Small intestine (tissue), 7 donors: ENCODE results near the gene TLR6. TPM values are rescaled to one million over a fixed set of nuclear protein-coding genes. Genes with fewer than 3 reads are reported as not detected.

Experiments used
- DNase-seq, 2 donors: peaks; one replicate each; pipeline versions ENCODE4 v3.0.0 to v3.0.0-alpha.2; 2013
- FAIRE-seq: peaks from 2 replicates; lab custom pipeline; 2012; peaks lifted over from hg19 to GRCh38; lab: Jason Lieb, UNC
- H3K27ac ChIP-seq, 3 donors: one replicate each; pipeline ENCODE4 v1.5.1; 2013; ENCODE audit warnings: low read length in 2 of 3, mild to moderate bottlenecking in 2 of 3, control low read depth in 1 of 3, inconsistent platforms in 1 of 3, low read depth in 1 of 3, moderate library complexity in 1 of 3
- H3K27me3 ChIP-seq, 3 donors: one replicate each; pipeline ENCODE4 v1.6.1; 2013; ENCODE audit warnings: low read length in 3 of 3, inconsistent platforms in 1 of 3; ENCODE audit not compliant: control insufficient read depth in 3 of 3, insufficient read depth in 3 of 3
- H3K36me3 ChIP-seq, 3 donors: one replicate each; pipeline ENCODE4 v1.6.1; 2013; ENCODE audit warnings: low read length in 3 of 3, inconsistent platforms in 1 of 3, low read depth in 1 of 3, mild to moderate bottlenecking in 1 of 3, moderate library complexity in 1 of 3; ENCODE audit not compliant: control insufficient read depth in 3 of 3, insufficient read depth in 2 of 3
- H3K4me1 ChIP-seq, 3 donors: one replicate each; pipeline ENCODE4 v1.6.1; 2013; ENCODE audit warnings: low read length in 2 of 3, inconsistent platforms in 1 of 3, low read depth in 1 of 3, mild to moderate bottlenecking in 1 of 3, moderate library complexity in 1 of 3; ENCODE audit not compliant: control insufficient read depth in 3 of 3, insufficient read depth in 2 of 3
- H3K4me3 ChIP-seq, 3 donors: one replicate each; pipeline ENCODE4 v1.5.1; 2013; ENCODE audit warnings: low read length in 3 of 3, control low read depth in 1 of 3, inconsistent platforms in 1 of 3, low read depth in 1 of 3, mild to moderate bottlenecking in 1 of 3, moderate library complexity in 1 of 3
- H3K9me3 ChIP-seq, 2 donors: one replicate each; pipeline ENCODE4 v1.6.1; 2013; ENCODE audit warnings: low read depth in 1 of 2, low read length in 1 of 2; ENCODE audit not compliant: control insufficient read depth in 2 of 2, insufficient read depth in 1 of 2
- WGBS, 3 donors: extraction: QIAGEN DNeasy Blood & Tissue Kit; methylation state at CpG; one replicate each; pipeline ENCODE4 v1.1.7; 2013; 5-methylcytosine and 5-hydroxymethylcytosine counted together
- polyA plus RNA-seq, 4 donors: library from polyadenylated mRNA; stranded (reverse) in 3 of 4; unstranded in 1 of 4; fragments of 200-250 nt in 3 of 4; fragments of 120-200 nt in 1 of 4; gene quantifications; one replicate each; pipeline versions ENCODE4 v1.2.1 to v1.2.3, GENCODE V29; 2013
- donor health status: healthy with polysubstance abuse.
- donor health status: control.
- donor health status: control.
- donor health status: Bipolar disorder and iron deficiency.
- donor health status: healthy.

TLR6 gene
- polyA plus RNA-seq, 4 donors = under 0.01 to 1.3 (median 0.37) TPM

DNA sequence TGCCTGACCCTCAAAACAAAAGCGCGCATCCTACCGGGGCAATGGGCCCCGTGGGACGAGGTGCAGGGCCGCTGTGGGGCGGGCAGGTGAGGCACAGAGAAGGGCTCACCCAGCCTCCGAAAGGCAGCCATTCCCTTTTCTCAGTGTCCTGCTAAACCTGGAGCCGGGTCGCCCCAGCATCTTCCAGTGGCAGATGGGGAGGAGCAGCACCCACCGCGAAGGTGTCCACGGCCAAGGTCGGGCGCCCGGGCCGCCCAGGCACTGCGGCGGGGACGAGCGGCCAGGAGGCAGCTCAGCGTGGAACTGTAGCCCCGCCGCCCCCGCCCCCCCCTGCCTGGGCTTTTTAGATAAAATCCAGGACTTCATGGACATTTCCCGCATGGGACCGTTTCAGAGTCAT lies 32.9 kb downstream of the TLR6 start:
- WGBS, 3 donors = 95 to 96% (median 95%) methylated on average over 26 to 27 of the region's 27 CpGs
- no peak for FAIRE-seq
- no peak for DNase-seq
- Histone ChIP-seq H3K4me1 (peaks cover 0 to 2% (median 0%) of the 10 kb centered on the region in 3 donors), H3K4me3 (no peak overlapping the region), H3K36me3 (no peaks in the 10 kb centered on the region), H3K9me3 (peaks cover 0 to 5% of the 10 kb centered on the region in 2 donors), H3K27me3 (no peaks in the 10 kb centered on the region), H3K27ac (no peak overlapping the region)

DNA sequence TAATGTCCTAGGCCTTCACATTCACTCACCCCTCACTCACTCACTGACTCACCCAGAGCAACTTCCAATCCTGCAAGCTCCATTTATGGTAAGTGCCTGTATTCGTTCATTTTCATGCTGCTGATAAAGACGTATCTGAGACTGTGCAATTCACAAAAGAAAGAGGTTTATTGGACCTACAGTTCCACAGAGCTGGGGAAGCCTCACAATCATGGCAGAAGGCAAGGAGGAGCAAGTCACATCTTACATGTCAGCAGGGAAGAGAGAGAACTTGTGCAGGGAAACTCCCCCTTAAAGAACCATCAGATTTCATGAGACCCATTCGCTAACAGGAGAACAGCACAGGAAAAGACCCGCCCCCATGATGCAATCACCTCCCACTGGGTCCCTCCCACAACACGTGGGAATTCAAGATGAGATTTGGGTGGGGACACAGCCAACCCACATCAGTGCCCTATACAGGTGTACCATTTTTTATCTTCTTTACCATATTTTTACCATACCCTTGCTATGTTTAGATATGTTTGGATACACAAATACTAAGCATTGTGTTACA lies 33.8 kb downstream of the TLR6 start:
- H3K27ac ChIP-seq = no peak overlapping the region
- no peak overlapping the region for H3K4me3 ChIP-seq
- H3K9me3 ChIP-seq = peaks cover 0 to 5% of the 10 kb centered on the region in 2 donors
- 84 to 89% (median 88%) methylated on average over 5 of the region's 5 CpGs for WGBS, 3 donors
- no peaks in the 10 kb centered on the region for H3K36me3 ChIP-seq
- no peaks in the 10 kb centered on the region for H3K27me3 ChIP-seq
- FAIRE-seq (no peak), DNase-seq (no peak)
- H3K4me1 ChIP-seq = peaks cover 0 to 2% (median 0%) of the 10 kb centered on the region in 3 donors

DNA sequence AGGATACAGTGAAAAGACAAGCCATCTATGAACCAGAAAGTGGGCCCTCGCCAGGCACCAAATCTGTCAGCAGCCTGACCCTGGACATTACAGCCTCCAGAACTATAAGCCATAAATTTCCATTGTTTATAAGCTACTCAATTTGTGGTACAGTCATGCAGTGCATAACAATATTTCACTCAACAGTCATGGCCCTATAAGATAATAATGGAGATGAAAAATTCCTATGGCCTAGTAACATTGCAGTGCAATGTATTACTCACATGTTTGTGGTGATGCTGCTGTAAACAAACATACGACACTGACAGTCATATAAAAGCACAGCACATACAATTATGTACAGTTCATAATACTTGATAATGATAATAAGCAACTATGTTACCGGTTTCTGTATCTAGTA lies 34.9 kb downstream of the TLR6 start:
- H3K4me3 ChIP-seq = no peak overlapping the region
- no peak overlapping the region for H3K27ac ChIP-seq
- H3K4me1 ChIP-seq = peaks cover 0 to 2% (median 0%) of the 10 kb centered on the region in 3 donors
- H3K36me3 ChIP-seq = no peaks in the 10 kb centered on the region
- peaks cover 0 to 5% of the 10 kb centered on the region in 2 donors for H3K9me3 ChIP-seq
- DNase-seq (no peak), FAIRE-seq (no peak)
- H3K27me3 ChIP-seq = no peaks in the 10 kb centered on the region
- 88 to 95% (median 92%) methylated on average over 3 of the region's 3 CpGs for WGBS, 3 donors

DNA sequence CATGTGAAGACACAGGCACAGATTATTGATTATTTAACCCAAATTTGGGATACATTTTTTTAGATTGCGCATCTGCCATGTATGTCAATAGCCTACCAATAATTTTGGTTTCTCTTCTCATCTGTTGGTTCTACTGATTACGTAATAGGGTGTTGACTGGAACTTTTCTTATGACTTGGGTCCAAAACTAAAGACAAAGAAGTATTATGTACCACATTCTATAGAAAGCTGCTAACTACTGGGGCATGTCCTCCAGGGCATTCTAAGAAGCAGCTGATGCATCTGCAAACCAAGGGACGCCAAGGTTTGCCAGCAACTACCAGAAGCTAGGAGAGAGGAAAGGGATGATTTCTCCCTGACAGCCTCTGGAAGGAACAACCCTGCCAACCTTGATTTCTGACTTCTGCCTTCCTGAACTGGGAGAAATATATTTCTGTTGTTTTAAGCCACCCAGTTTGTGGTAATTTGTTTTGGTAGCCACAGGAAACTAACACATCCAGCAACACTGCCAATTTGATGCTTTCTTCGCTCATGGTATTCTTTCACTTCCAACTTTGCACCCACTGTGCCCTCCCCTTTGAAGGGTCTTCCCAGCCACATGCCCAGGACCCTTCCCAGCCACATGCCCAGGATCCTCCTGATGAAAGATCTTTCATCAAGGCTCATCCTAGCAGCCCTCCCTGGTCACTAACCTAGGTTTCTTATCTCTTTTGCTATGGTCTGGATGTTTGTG lies 36.1 kb downstream of the TLR6 start:
- DNase-seq (no peak), FAIRE-seq (no peak)
- H3K36me3 ChIP-seq = no peaks in the 10 kb centered on the region
- peaks cover 0 to 2% (median 0%) of the 10 kb centered on the region in 3 donors for H3K4me1 ChIP-seq
- no peak overlapping the region for H3K4me3 ChIP-seq
- no peaks in the 10 kb centered on the region for H3K27me3 ChIP-seq
- no peak overlapping the region for H3K27ac ChIP-seq
- 80 to 85% (median 85%) methylated on average over 4 of the region's 4 CpGs for WGBS, 3 donors
- peaks cover 0 to 6% of the 10 kb centered on the region in 2 donors for H3K9me3 ChIP-seq

DNA sequence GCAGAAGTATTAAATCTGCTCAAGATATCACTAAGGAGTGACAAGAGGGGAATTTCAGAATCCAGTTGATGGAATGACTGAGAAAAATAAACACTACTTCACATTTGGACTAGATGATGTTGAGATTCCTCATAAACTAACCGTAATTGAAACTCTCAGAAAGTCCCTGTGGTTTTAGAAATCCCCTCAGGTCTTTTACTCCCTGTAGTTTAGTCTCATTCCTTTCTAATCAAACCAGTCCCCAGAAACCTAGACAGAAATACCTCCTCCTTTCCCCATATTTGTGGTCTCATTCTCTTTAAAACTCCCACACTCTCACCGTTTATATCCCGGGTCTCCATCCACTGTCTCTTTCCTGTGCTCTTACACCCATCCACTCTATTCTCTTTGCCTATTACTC lies 37.0 kb downstream of the TLR6 start:
- WGBS, 3 donors = 51 to 72% (median 64%) methylated on average over 3 of the region's 3 CpGs
- H3K4me1 ChIP-seq = peaks cover 0 to 2% (median 0%) of the 10 kb centered on the region in 3 donors
- H3K36me3 ChIP-seq = no peaks in the 10 kb centered on the region
- no peak overlapping the region for H3K27ac ChIP-seq
- DNase-seq (no peak), FAIRE-seq (no peak)
- peaks cover 0 to 15% of the 10 kb centered on the region in 2 donors for H3K9me3 ChIP-seq
- H3K27me3 ChIP-seq = no peaks in the 10 kb centered on the region
- H3K4me3 ChIP-seq = no peak overlapping the region

DNA sequence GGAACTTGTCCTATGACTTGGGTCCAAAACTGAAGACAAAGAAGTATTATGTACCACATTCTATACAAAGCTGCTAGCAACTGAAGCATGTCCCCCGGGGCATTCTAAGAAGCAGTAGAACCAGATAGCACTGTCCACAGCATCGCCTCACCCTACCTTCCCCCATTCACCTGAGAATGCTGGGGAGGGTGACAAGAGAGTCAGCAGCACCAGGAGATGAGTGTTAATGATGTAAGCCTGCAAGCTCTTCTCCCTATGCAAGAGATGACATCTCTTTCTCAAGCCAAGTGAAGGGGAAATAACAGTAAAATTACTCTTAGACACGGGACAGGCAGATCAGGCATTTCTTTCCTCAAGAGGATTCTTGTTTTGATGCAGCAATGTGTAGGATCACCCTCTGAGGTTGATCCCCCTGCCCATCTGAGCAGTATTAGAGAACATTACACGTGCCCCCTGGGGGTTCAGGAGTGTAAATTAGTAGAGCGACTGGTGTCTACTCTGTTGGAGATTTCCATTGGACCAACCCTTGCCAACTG lies 38.1 kb downstream of the TLR6 start:
- Histone ChIP-seq H3K27me3 (no peaks in the 10 kb centered on the region), H3K4me3 (no peak overlapping the region), H3K36me3 (no peaks in the 10 kb centered on the region), H3K9me3 (peaks cover 0 to 19% of the 10 kb centered on the region in 2 donors), H3K4me1 (peaks cover 0 to 2% (median 0%) of the 10 kb centered on the region in 3 donors), H3K27ac (no peak overlapping the region)
- DNase-seq (no peak), FAIRE-seq (no peak)
- 41 to 69% (median 49%) methylated on average over 5 of the region's 5 CpGs for WGBS, 3 donors

DNA sequence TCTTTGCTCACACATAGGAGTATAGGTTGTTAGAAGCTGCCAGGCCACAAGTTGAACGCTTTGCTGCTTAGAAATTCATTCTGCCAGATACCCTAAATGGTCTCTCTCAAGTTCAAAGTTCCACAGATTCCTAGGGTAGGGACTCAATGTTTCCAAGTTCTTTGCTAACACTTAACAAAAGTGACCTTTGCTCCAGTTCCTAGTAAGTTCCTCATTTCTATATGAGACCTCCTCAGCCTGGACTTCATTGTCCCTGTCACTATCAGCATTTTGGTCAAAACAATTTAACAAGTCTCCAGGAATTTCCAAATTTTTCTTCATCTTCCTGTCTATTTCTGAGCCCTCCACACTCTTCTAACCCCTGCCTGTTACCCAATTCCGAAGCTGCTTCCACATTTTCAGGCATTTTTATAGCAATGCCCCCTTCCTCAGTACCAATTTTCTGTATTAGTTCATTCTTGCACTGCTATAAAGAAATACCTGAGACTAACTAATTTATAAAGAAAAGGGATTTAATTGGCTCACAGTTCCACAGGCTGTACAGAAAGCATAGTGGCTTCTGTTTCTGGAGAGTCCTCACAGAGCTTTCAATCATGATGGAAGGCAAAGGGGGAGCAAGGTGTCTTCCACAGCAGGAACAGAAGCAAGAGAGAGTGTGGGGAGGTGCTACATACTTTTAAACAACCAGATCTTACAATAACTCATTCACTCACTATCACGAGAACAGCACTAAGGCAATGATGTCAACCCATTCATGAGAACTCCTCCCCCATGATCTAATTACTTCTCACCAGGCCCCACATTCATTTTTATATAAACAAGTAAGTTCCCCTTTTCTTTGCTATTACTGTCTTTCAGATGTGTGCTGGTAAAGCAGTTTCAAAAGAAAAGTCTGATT lies 40.5 kb downstream of the TLR6 start:
- DNase-seq (peak; percentile 19 to 26), FAIRE-seq (no peak)
- no peaks in the 10 kb centered on the region for H3K36me3 ChIP-seq
- H3K4me3 ChIP-seq = no peak overlapping the region
- WGBS, 3 donors = 60 to 61% (median 60%) methylated on average over 3 of the region's 3 CpGs
- peaks cover 0 to 2% (median 0%) of the 10 kb centered on the region in 3 donors for H3K4me1 ChIP-seq
- no peak overlapping the region for H3K27ac ChIP-seq
- H3K9me3 ChIP-seq = peaks cover 0 to 14% of the 10 kb centered on the region in 2 donors
- H3K27me3 ChIP-seq = no peaks in the 10 kb centered on the region

DNA sequence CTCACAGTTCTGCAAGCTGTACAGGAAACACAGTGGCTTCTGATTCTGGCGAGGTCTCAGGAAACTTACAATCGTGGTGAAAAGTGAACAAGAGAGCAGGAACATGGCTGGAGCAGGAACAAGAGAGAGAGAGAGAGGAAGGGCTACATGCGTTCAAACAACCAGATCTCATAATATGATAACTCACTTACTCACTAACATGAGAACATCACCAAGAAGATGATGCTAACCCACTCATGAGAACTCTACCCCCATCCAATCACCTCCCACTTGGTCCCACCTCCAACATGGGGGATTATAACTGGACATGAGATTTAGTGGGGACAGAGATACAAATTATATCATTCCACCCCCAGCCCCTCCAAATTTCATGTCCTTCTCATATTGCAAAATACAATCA lies 42.2 kb downstream of the TLR6 start:
- FAIRE-seq (no peak), DNase-seq (no peak)
- Histone ChIP-seq H3K27me3 (no peaks in the 10 kb centered on the region), H3K4me1 (no peaks in the 10 kb centered on the region), H3K9me3 (peaks cover 0 to 14% of the 10 kb centered on the region in 2 donors), H3K27ac (no peak overlapping the region), H3K4me3 (no peak overlapping the region), H3K36me3 (no peaks in the 10 kb centered on the region)
- WGBS, 3 donors = 68 to 90% (median 80%) methylated on average over 3 of the region's 3 CpGs
